OCI-LY3 (cell line): ENCODE data around the gene SLMAP.

Experiments
- CTCF ChIP-seq: fragments of 200-600, 300-600 bp; sonication (generic); IDR thresholded peaks from 2 replicates; pipeline ENCODE4 v1.5.1; 2014; ENCODE audit warnings: antibody characterized with exemption, low read length, low read depth
- EZH2phosphoT487 ChIP-seq: fragments of 200-600 bp; shearing (Covaris generic); IDR thresholded peaks from 2 replicates; pipeline ENCODE4 v1.6.1; 2018; ENCODE audit warnings: antibody characterized with exemption, mixed run types, low read depth

GRCh38 chr3:57933602-57934001 is 177.5 kb downstream of the SLMAP start:
- TF ChIP-seq CTCF (no peak), EZH2phosphoT487 (no peak)
